Measurements from ENCODE around the gene UBE3A.

- no peak for TF ChIP-seq CTCF (IDR thresholded peaks at IDR 0.05; ENCODE audit: insufficient read depth, low read length, poor library complexity, severe bottlenecking)
- no peak for TF ChIP-seq EZH2phosphoT487 (conservative IDR thresholded peaks at IDR 0.05; ENCODE audit: low read length)
These were observed 113.6 kb downstream of the UBE3A start for GRCh38 chr15:25325187-25325586.
